H7 (cell line): ENCODE measurements around the gene ALK. TPM values are rescaled to one million over a fixed set of nuclear protein-coding genes. Genes with fewer than 3 reads are reported as not detected.

Experiments used
- DNase-seq: peaks from one replicate; pipeline ENCODE4 v3.0.0; 2012
- H3K27me3 ChIP-seq: 2 replicates; pipeline ENCODE4 v1.6.0; 2011; ENCODE audit warnings: mild to moderate bottlenecking, low read length; ENCODE audit not compliant: control insufficient read depth, insufficient read depth
- H3K36me3 ChIP-seq: replicated peaks from 2 replicates; pipeline ENCODE4 v1.5.1; 2011; ENCODE audit warnings: low read length; ENCODE audit not compliant: control insufficient read depth, insufficient read depth
- H3K4me3 ChIP-seq: 2 replicates; pipeline ENCODE4 v1.5.1; 2011; ENCODE audit warnings: low read depth, mild to moderate bottlenecking, control low read depth, low read length, moderate library complexity; ENCODE audit not compliant: insufficient read depth
- total RNA-seq: library from RNA; depleted of rRNA; stranded (reverse); fragments of >200 nt; shearing (Covaris generic); gene quantifications from 2 replicates; pipeline ENCODE4 v1.2.3, GENCODE V29; 2014

The ALK gene
- total RNA-seq, 1 experiment from 2014 or later: 0.21 TPM

GRCh38 chr2:29729932-29730331 is 191.5 kb downstream of the ALK start:
- DNase-seq: no peak
- no peaks in the 10 kb centered on the region for H3K27me3 ChIP-seq
- no peak overlapping the region for H3K4me3 ChIP-seq
- H3K36me3 ChIP-seq: no peaks in the 10 kb centered on the region

- DNase-seq: no peak
- H3K4me3 ChIP-seq: no peak overlapping the region
- no peaks in the 10 kb centered on the region for H3K27me3 ChIP-seq
- H3K36me3 ChIP-seq: no peaks in the 10 kb centered on the region
Observed at GRCh38 chr2:29729401-29729800, 192.0 kb downstream of the ALK start.

GRCh38 chr2:29726976-29727375 is 194.4 kb downstream of the ALK start:
- no peak for DNase-seq
- Histone ChIP-seq H3K4me3 (no peak overlapping the region), H3K36me3 (no peaks in the 10 kb centered on the region), H3K27me3 (no peaks in the 10 kb centered on the region)

- H3K27me3 ChIP-seq: no peaks in the 10 kb centered on the region
- H3K4me3 ChIP-seq: no peak overlapping the region
- DNase-seq: no peak
- no peaks in the 10 kb centered on the region for H3K36me3 ChIP-seq
Observed at GRCh38 chr2:29725610-29726009, 195.8 kb downstream of the ALK start.

GRCh38 chr2:29724282-29724681 is 197.1 kb downstream of the ALK start:
- Histone ChIP-seq H3K36me3 (no peaks in the 10 kb centered on the region), H3K4me3 (no peak overlapping the region), H3K27me3 (no peaks in the 10 kb centered on the region)
- DNase-seq: no peak

- H3K36me3 ChIP-seq: no peaks in the 10 kb centered on the region
- DNase-seq: no peak
- no peak overlapping the region for H3K4me3 ChIP-seq
- no peaks in the 10 kb centered on the region for H3K27me3 ChIP-seq
Observed at GRCh38 chr2:29723255-29724001, 198.0 kb downstream of the ALK start.

- no peak overlapping the region for H3K4me3 ChIP-seq
- no peak for DNase-seq
Observed at GRCh38 chr2:29719639-29720038, 201.7 kb downstream of the ALK start.

GRCh38 chr2:29718076-29718686 is 203.2 kb downstream of the ALK start:
- no peaks in the 10 kb centered on the region for H3K36me3 ChIP-seq
- no peak overlapping the region for H3K4me3 ChIP-seq
- no peaks in the 10 kb centered on the region for H3K27me3 ChIP-seq
- no peak for DNase-seq

More at GRCh38 chr2:29719639-29720038, 201.7 kb downstream of the ALK start:
- Histone ChIP-seq H3K36me3 (no peaks in the 10 kb centered on the region), H3K27me3 (no peaks in the 10 kb centered on the region)

GRCh38 chr2:29715655-29716054 is 205.7 kb downstream of the ALK start:
- Histone ChIP-seq H3K36me3 (no peaks in the 10 kb centered on the region), H3K27me3 (no peaks in the 10 kb centered on the region), H3K4me3 (no peak overlapping the region)
- DNase-seq: no peak

- Histone ChIP-seq H3K27me3 (no peaks in the 10 kb centered on the region), H3K36me3 (no peaks in the 10 kb centered on the region), H3K4me3 (no peak overlapping the region)
- no peak for DNase-seq
Observed at GRCh38 chr2:29714333-29714732, 207.1 kb downstream of the ALK start.

- H3K36me3 ChIP-seq: no peaks in the 10 kb centered on the region
- no peak for DNase-seq
- H3K4me3 ChIP-seq: no peak overlapping the region
- H3K27me3 ChIP-seq: no peaks in the 10 kb centered on the region
Observed at GRCh38 chr2:29706171-29706720, 215.1 kb downstream of the ALK start.

- DNase-seq: no peak
- Histone ChIP-seq H3K4me3 (no peak overlapping the region), H3K27me3 (no peaks in the 10 kb centered on the region), H3K36me3 (no peaks in the 10 kb centered on the region)
Observed at GRCh38 chr2:29705616-29706015, 215.8 kb downstream of the ALK start.

- no peaks in the 10 kb centered on the region for H3K27me3 ChIP-seq
- H3K4me3 ChIP-seq: no peak overlapping the region
- DNase-seq: no peak
- H3K36me3 ChIP-seq: no peaks in the 10 kb centered on the region
Observed at GRCh38 chr2:29703336-29703735, 218.1 kb downstream of the ALK start.

GRCh38 chr2:29702276-29702675 is 219.1 kb downstream of the ALK start:
- Histone ChIP-seq H3K27me3 (no peaks in the 10 kb centered on the region), H3K36me3 (no peaks in the 10 kb centered on the region), H3K4me3 (no peak overlapping the region)
- DNase-seq: no peak

GRCh38 chr2:29700560-29700959 is 220.8 kb downstream of the ALK start:
- no peak for DNase-seq
- Histone ChIP-seq H3K36me3 (no peaks in the 10 kb centered on the region), H3K4me3 (no peak overlapping the region), H3K27me3 (no peaks in the 10 kb centered on the region)
